Measurements from ENCODE around the gene SEC31B. TPM values are rescaled to one million over a fixed set of nuclear protein-coding genes. Genes with fewer than 3 reads are reported as not detected.

Gene SEC31B
- total RNA-seq (2022; extraction: Qiagen RNA extraction; ENCODE audit: low read depth), result 1.8 to 2.9 TPM (median 2.4 TPM) in 5 replicates

GRCh38 chr10:100519311-100520051, at the start of gene SEC31B:
SEC31B (minus strand) TSS chr10:100519861; CDS start chr10:100516952, 2,909 bp downstream.

GRCh38 chr10:100535715-100536353, 16.2 kb upstream of the SEC31B start, which contains the start of gene HIF1AN:
HIF1AN (plus strand) TSS chr10:100535943; CDS start chr10:100535959, 16 bp downstream.

GRCh38 chr10:100529475-100530298, 10.0 kb upstream of the SEC31B start, which contains the start of gene NDUFB8:
NDUFB8 (minus strand) TSS chr10:100529871; CDS start chr10:100529851, 20 bp downstream.

GRCh38 chr10:100462709-100463108, 57.0 kb downstream of the SEC31B start, which contains the start of gene WNT8B:
WNT8B (plus strand) TSS chr10:100463009; CDS start chr10:100463169, 160 bp downstream.

Other genes starting within 250 kb of the SEC31B start
- 96.5 to 122 TPM (median 106 TPM) in 5 replicates for gene BLOC1S2, start 233.2 kb downstream of the SEC31B start, total RNA-seq (2022; extraction: Qiagen RNA extraction; ENCODE audit: low read depth)
- gene PKD2L1, start 189.6 kb downstream of the SEC31B start, total RNA-seq (2022; extraction: Qiagen RNA extraction; ENCODE audit: low read depth), result 0.06 to 0.16 TPM (median 0.08 TPM) in 5 replicates
- gene SCD, start 172.6 kb downstream of the SEC31B start, total RNA-seq (2022; extraction: Qiagen RNA extraction; ENCODE audit: low read depth), result 159 to 230 TPM (median 206 TPM) in 5 replicates
- 0.07 TPM in 1 of 5 replicates, not detected in the others for gene WNT8B, start 56.9 kb downstream of the SEC31B start, total RNA-seq (2022; extraction: Qiagen RNA extraction; ENCODE audit: low read depth)
- gene NDUFB8, start 10.0 kb upstream of the SEC31B start, total RNA-seq (2022; extraction: Qiagen RNA extraction; ENCODE audit: low read depth), result 249 to 297 TPM (median 273 TPM) in 5 replicates
- 14.1 to 23.0 TPM (median 20.9 TPM) in 5 replicates for gene HIF1AN, start 16.1 kb upstream of the SEC31B start, total RNA-seq (2022; extraction: Qiagen RNA extraction; ENCODE audit: low read depth)
- 0.13 to 0.32 TPM (median 0.21 TPM) in 5 replicates for gene PAX2, start 225.7 kb upstream of the SEC31B start, total RNA-seq (2022; extraction: Qiagen RNA extraction; ENCODE audit: low read depth)